Neutrophil (primary cell): ENCODE measurements around the gene PAX8.

Source experiments
- H3K27ac ChIP-seq: fragments of 200-600 bp; sonication (generic); 2 replicates; pipeline ENCODE4 v1.5.1; 2016; ENCODE audit warnings: mild to moderate bottlenecking, moderate library complexity
- H3K27me3 ChIP-seq: fragments of 200-600 bp; sonication (generic); 2 replicates; pipeline ENCODE4 v1.6.0; 2016; ENCODE audit warnings: mild to moderate bottlenecking
- H3K36me3 ChIP-seq: fragments of 200-600 bp; sonication (generic); 2 replicates; pipeline ENCODE4 v1.5.1; 2017
- H3K4me1 ChIP-seq, 2 experiments: fragments of 200-600 bp in 1 of 2; sonication (generic) in 1 of 2; 1 replicate in 1 of 2; 2 replicates in 1 of 2; pipeline versions ENCODE4 v1.5.1 to v1.6.1; 2013 to 2016; ENCODE audit warnings: low read depth in 1 of 2, low read length in 1 of 2, mild to moderate bottlenecking in 1 of 2, moderate library complexity in 1 of 2; ENCODE audit not compliant: control insufficient read depth in 1 of 2, insufficient read depth in 1 of 2
- H3K4me3 ChIP-seq, 2 experiments: fragments of 200-600 bp in 1 of 2; sonication (generic) in 1 of 2; 1 replicate in 1 of 2; 2 replicates in 1 of 2; pipeline ENCODE4 v1.5.1; 2013 to 2016; ENCODE audit warnings: low read depth in 1 of 2, low read length in 1 of 2, mild to moderate bottlenecking in 1 of 2, moderate library complexity in 1 of 2
- H3K9me3 ChIP-seq: fragments of 200-600 bp; sonication (generic); 2 replicates; pipeline ENCODE4 v1.5.1; 2016
- CTCF ChIP-seq: fragments of 200-600 bp; sonication (generic); IDR thresholded peaks from 2 replicates; pipeline ENCODE4 v1.5.1; 2016; ENCODE audit warnings: antibody characterized with exemption

Gene PAX8

GRCh38 chr2:113229795-113230194 lies 48.9 kb downstream of the PAX8 start:
- Histone ChIP-seq H3K9me3 (no peaks in the 10 kb centered on the region), H3K27me3 (no peaks in the 10 kb centered on the region), H3K36me3 (no peaks in the 10 kb centered on the region), H3K27ac (no peak overlapping the region), H3K4me1 (peaks cover 10 to 21% of the 10 kb centered on the region in 2 experiments), H3K4me3 (no peak overlapping the region)
- no peak for TF ChIP-seq CTCF

GRCh38 chr2:113228991-113229716 lies 49.6 kb downstream of the PAX8 start:
- TF ChIP-seq CTCF = no peak
- H3K4me3 ChIP-seq = no peak overlapping the region
- H3K36me3 ChIP-seq = no peaks in the 10 kb centered on the region
- no peaks in the 10 kb centered on the region for H3K9me3 ChIP-seq
- H3K4me1 ChIP-seq = peaks cover 10 to 21% of the 10 kb centered on the region in 2 experiments
- no peak overlapping the region for H3K27ac ChIP-seq
- no peaks in the 10 kb centered on the region for H3K27me3 ChIP-seq

GRCh38 chr2:113228351-113228750 lies 50.4 kb downstream of the PAX8 start:
- Histone ChIP-seq H3K9me3 (no peaks in the 10 kb centered on the region), H3K36me3 (no peaks in the 10 kb centered on the region), H3K4me3 (no peak overlapping the region), H3K27me3 (no peaks in the 10 kb centered on the region), H3K4me1 (peaks cover 10 to 21% of the 10 kb centered on the region in 2 experiments), H3K27ac (no peak overlapping the region)
- no peak for TF ChIP-seq CTCF

- H3K4me1 ChIP-seq = peaks cover 10 to 21% of the 10 kb centered on the region in 2 experiments
- no peaks in the 10 kb centered on the region for H3K36me3 ChIP-seq
- no peaks in the 10 kb centered on the region for H3K27me3 ChIP-seq
- no peak overlapping the region for H3K27ac ChIP-seq
- H3K4me3 ChIP-seq = no peak overlapping the region
- no peaks in the 10 kb centered on the region for H3K9me3 ChIP-seq
- no peak for TF ChIP-seq CTCF
Measured at GRCh38 chr2:113227698-113228097, 51.0 kb downstream of the PAX8 start.

GRCh38 chr2:113227290-113227689 lies 51.4 kb downstream of the PAX8 start:
- H3K9me3 ChIP-seq = no peaks in the 10 kb centered on the region
- no peak for TF ChIP-seq CTCF
- peaks cover 10 to 17% of the 10 kb centered on the region in 2 experiments for H3K4me1 ChIP-seq
- no peak overlapping the region for H3K4me3 ChIP-seq
- H3K36me3 ChIP-seq = no peaks in the 10 kb centered on the region
- H3K27ac ChIP-seq = no peak overlapping the region
- H3K27me3 ChIP-seq = no peaks in the 10 kb centered on the region
